Measurements from ENCODE around the gene APOB.

- TF ChIP-seq CTCF (conservative IDR thresholded peaks at IDR 0.05 in 1 of 2, IDR thresholded peaks at IDR 0.05 in 1 of 2; ENCODE audit: extremely low read depth in 1 of 2, insufficient read depth in 1 of 2, low read depth in 1 of 2, low read length in 2 of 2) (no peak), EZH2 (IDR thresholded peaks at IDR 0.05; ENCODE audit: borderline replicate concordance, low read length) (no peak)
Observed at GRCh38 chr2:21008790-21009661, 34.8 kb downstream of the APOB start.
